Endodermal cell (in vitro differentiated cells): Measurements from ENCODE around the gene HAUS3. TPM values are rescaled to one million over a fixed set of nuclear protein-coding genes. Genes with fewer than 3 reads are reported as not detected.

ENCODE experiments used
- DNase-seq: peaks from one replicate; pipeline ENCODE4 v3.0.0-alpha.2; 2017
- H3K27ac ChIP-seq: 2 replicates; pipeline ENCODE4 v1.5.1; 2013; ENCODE audit warnings: mild to moderate bottlenecking, low read depth, low read length, moderate library complexity
- H3K27me3 ChIP-seq: 2 replicates; pipeline ENCODE4 v1.6.1; 2013; ENCODE audit warnings: mild to moderate bottlenecking, low read length, moderate library complexity; ENCODE audit not compliant: insufficient read depth, control insufficient read depth, poor library complexity, severe bottlenecking
- H3K36me3 ChIP-seq: 2 replicates; pipeline ENCODE4 v1.7.0; 2013; ENCODE audit warnings: mild to moderate bottlenecking, low read length, moderate library complexity; ENCODE audit not compliant: control insufficient read depth, insufficient read depth
- H3K4me1 ChIP-seq: one replicate; pipeline ENCODE4 v1.7.0; 2013; ENCODE audit warnings: low read length; ENCODE audit not compliant: control insufficient read depth, insufficient read depth
- H3K4me3 ChIP-seq: 2 replicates; pipeline ENCODE4 v1.5.1; 2013; ENCODE audit warnings: mild to moderate bottlenecking, low read length, moderate library complexity
- H3K9ac ChIP-seq: 2 replicates; pipeline ENCODE4 v1.6.1; 2013; ENCODE audit warnings: mild to moderate bottlenecking, low read length, moderate library complexity; ENCODE audit not compliant: poor library complexity, severe bottlenecking; ENCODE audit errors: extremely low read depth
- H3K9me3 ChIP-seq: 2 replicates; pipeline ENCODE4 v1.6.1; 2013; ENCODE audit warnings: mild to moderate bottlenecking, low read length, moderate library complexity; ENCODE audit not compliant: control insufficient read depth
- H3K27ac Mint-ChIP-seq: 2 replicates; pipeline ENCODE4 v1.8.0; 2020; ENCODE audit warnings: mixed read lengths
- H3K27me3 Mint-ChIP-seq: 2 replicates; pipeline ENCODE4 v1.8.0; 2021; ENCODE audit warnings: mild to moderate bottlenecking, mixed read lengths; ENCODE audit not compliant: insufficient read depth
- H3K36me3 Mint-ChIP-seq: 2 replicates; pipeline ENCODE4 v1.8.0; 2020; ENCODE audit warnings: low read depth, mixed read lengths
- H3K4me1 Mint-ChIP-seq: 2 replicates; pipeline ENCODE4 v1.8.0; 2020; ENCODE audit warnings: mixed read lengths
- H3K4me3 Mint-ChIP-seq: 2 replicates; pipeline ENCODE4 v1.8.0; 2020; ENCODE audit warnings: mild to moderate bottlenecking, moderate library complexity, mixed read lengths
- H3K9me3 Mint-ChIP-seq: 2 replicates; pipeline ENCODE4 v1.8.0; 2020; ENCODE audit warnings: mild to moderate bottlenecking, mixed read lengths
- WGBS, 2 experiments: methylation state at CpG; one replicate each; pipeline versions ENCODE4 v1.1.5 to v1.1.7; 2013; ENCODE audit warnings: missing lambda C conversion rate in 2 of 2, mixed read lengths in 1 of 2; ENCODE audit not compliant: insufficient coverage in 1 of 2, insufficient read length in 1 of 2; 5-methylcytosine and 5-hydroxymethylcytosine counted together
- total RNA-seq, 2 donors: library from RNA; stranded (reverse); fragmentation: NEBNext Ultra II Directional in 1 of 2; extraction: Animal tissue kit (Norgen Biotek cat#: 25700) in 1 of 2; gene quantifications; 2 replicates in 1 of 2; 3 replicates in 1 of 2; pipeline ENCODE4 v1.2.1, GENCODE V29; 2021
- TF ChIP-seq, protein P1 (sequence below): fragments of 200-600 bp; sonication (generic); conservative IDR thresholded peaks from 2 replicates; pipeline ENCODE4 v1.5.0; 2021; ENCODE audit warnings: antibody characterized with exemption, mild to moderate bottlenecking

The HAUS3 gene
- total RNA-seq, 2 donors from 2014 or later, result 17.0 to 22.6 TPM

DNA sequence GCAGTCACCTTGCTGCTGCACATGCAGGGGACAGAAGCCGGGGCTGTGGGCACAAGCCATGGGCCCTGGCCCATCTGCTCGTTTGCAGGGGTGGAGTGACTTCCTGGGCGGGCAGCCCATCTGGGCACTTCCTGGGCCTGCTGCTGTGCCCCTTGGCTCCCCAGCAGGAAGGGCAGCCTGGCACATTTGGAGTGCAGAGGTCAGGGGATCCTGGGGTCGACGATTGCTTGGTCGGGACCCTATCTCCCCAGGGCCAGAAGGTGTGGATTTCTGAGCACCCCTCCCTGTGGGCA, 30.9 kb upstream of the HAUS3 start:
- Histone ChIP-seq H3K27ac (no peak overlapping the region), H3K27me3 (no peaks in the 10 kb centered on the region), H3K9me3 (no peaks in the 10 kb centered on the region), H3K4me3 (no peak overlapping the region), H3K36me3 (no peaks in the 10 kb centered on the region), H3K4me1 (peaks cover 11% of the 10 kb centered on the region), H3K9ac (no peak overlapping the region)
- Mint-ChIP-seq H3K9me3 (no peaks in the 10 kb centered on the region), H3K27ac (no peak overlapping the region), H3K4me1 (peaks cover 26% of the 10 kb centered on the region), H3K36me3 (no peaks in the 10 kb centered on the region), H3K27me3 (no peaks in the 10 kb centered on the region), H3K4me3 (no peak overlapping the region)
- TF ChIP-seq, protein P1, sequence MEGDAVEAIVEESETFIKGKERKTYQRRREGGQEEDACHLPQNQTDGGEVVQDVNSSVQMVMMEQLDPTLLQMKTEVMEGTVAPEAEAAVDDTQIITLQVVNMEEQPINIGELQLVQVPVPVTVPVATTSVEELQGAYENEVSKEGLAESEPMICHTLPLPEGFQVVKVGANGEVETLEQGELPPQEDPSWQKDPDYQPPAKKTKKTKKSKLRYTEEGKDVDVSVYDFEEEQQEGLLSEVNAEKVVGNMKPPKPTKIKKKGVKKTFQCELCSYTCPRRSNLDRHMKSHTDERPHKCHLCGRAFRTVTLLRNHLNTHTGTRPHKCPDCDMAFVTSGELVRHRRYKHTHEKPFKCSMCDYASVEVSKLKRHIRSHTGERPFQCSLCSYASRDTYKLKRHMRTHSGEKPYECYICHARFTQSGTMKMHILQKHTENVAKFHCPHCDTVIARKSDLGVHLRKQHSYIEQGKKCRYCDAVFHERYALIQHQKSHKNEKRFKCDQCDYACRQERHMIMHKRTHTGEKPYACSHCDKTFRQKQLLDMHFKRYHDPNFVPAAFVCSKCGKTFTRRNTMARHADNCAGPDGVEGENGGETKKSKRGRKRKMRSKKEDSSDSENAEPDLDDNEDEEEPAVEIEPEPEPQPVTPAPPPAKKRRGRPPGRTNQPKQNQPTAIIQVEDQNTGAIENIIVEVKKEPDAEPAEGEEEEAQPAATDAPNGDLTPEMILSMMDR, result no peak
- DNase-seq, result no peak
- WGBS, 2 experiments, result 92% methylated on average over 6 of the region's 6 CpGs; no CpG with 5 or more reads in 1 of the 2 experiments

DNA sequence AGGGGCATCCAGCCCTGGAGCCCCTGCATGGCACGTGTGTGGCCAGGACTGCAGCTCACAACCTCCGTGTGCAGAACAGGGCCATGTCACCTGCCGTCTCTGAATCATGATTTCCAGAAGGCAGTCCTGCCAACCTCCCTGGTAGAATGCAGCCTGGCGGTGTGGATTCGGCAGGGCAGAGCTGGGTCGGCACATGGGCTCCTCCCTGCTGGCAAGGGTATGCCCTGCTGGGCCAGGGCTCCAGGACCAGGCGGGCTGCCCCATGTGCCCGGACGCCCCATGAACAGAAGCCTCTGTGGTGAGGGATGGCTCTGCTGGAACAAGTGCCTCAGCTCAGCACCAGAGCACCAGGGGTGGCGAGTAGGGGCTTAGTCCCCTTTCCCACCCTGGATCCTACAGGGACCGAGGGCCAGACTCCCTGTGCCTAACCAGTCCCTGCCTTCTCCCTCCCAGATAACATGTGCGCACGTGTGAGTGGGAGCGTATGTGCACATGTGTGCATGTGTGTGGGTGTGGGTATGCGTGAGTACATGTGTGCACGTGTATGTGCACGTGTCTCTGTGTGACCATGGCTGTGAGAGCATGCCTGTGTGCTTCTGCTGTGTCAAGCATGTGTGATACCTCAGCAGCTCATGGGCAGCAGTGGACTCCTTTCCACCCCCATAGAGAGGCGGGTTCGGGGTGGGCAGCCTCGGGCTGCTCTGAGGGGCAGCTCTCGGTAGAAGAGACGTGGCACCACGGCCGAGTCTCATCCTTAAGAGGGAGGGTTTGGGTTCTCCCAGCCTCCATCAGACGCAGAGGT, 30.3 kb upstream of the HAUS3 start:
- Histone ChIP-seq H3K27me3 (no peaks in the 10 kb centered on the region), H3K9ac (no peak overlapping the region), H3K27ac (no peak overlapping the region), H3K4me1 (peaks cover 11% of the 10 kb centered on the region), H3K4me3 (no peak overlapping the region), H3K9me3 (no peaks in the 10 kb centered on the region), H3K36me3 (no peaks in the 10 kb centered on the region)
- Mint-ChIP-seq H3K4me3 (no peak overlapping the region), H3K4me1 (peaks cover 26% of the 10 kb centered on the region), H3K9me3 (no peaks in the 10 kb centered on the region), H3K36me3 (no peaks in the 10 kb centered on the region), H3K27me3 (no peaks in the 10 kb centered on the region), H3K27ac (no peak overlapping the region)
- DNase-seq, result no peak
- 91 to 93% methylated on average over 11 to 25 of the region's 25 CpGs for WGBS, 2 experiments
- TF ChIP-seq, protein P1, result no peak

DNA sequence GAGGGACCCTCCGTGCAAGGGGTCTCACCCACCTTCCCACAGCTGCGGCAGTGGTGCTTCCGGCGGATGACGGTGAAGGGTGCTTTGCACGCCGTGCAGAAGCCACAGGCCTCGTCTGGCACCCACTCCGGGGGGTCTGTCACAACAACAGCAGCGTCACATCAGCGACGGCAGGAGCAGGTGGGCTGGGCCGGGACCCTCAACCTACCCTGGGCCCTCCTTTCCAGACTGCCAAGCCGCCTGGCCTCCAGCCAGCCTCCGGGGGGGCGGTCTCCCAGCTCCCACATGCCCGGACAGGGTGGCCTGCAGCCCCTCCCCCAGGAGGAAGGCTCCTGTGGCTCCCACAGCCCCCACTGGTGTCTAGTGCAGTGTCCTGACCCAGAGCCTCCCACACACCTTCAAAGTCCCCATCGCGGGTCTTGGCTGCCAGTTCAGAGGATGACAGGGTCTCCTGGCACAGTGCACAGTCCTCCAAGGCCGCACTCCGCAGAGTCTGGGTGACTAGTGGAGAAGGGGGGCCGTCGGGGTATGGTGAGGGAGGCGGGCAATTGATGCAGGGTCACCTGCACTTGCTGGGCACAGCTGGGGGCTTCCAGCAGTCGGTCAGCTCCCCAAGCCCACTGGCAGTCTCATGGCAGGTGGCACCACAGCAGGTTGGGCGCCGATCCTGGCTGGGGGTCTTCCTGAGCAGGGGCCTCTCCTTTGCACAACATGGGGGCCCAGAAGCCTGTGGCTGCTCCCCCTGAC, 29.5 kb upstream of the HAUS3 start:
- no peaks in the 10 kb centered on the region for H3K9me3 Mint-ChIP-seq
- peaks cover 26% of the 10 kb centered on the region for H3K4me1 Mint-ChIP-seq
- no peak overlapping the region for H3K9ac ChIP-seq

More for the DNA sequence above, 29.5 kb upstream of the HAUS3 start:
- no peak overlapping the region for H3K4me3 Mint-ChIP-seq
- H3K36me3 Mint-ChIP-seq, result no peaks in the 10 kb centered on the region
- Histone ChIP-seq H3K27ac (no peak overlapping the region), H3K9me3 (no peaks in the 10 kb centered on the region), H3K27me3 (no peaks in the 10 kb centered on the region), H3K4me3 (no peak overlapping the region), H3K4me1 (peaks cover 11% of the 10 kb centered on the region), H3K36me3 (no peaks in the 10 kb centered on the region)
- WGBS, 2 experiments, result 85% methylated on average over 5 to 27 of the region's 27 CpGs
- TF ChIP-seq, protein P1, result no peak
- no peaks in the 10 kb centered on the region for H3K27me3 Mint-ChIP-seq
- H3K27ac Mint-ChIP-seq, result peak overlapping the region; percentile 85
- DNase-seq, result peak; percentile 76
